Measurements from ENCODE around the gene BRD8. TPM values are rescaled to one million over a fixed set of nuclear protein-coding genes. Genes with fewer than 3 reads are reported as not detected.

The BRD8 gene
- total and polyA plus RNA-seq, 2 donors (not counting 3 experiments of a cell fraction or from before 2014, with no cell fraction given) = 38.2 to 73.7 TPM

GRCh38 chr5:138224712-138225111 lies 46.3 kb upstream of the BRD8 start:
- H3K9me3 ChIP-seq (replicated peaks; ENCODE audit: control insufficient read depth, insufficient read depth, low read length) = no peaks in the 10 kb centered on the region
- no peaks in the 10 kb centered on the region for H3K4me1 ChIP-seq (ENCODE audit: control insufficient read depth, extremely low read depth, insufficient read depth, low read length)
- ChIA-PET POLR2A (no interaction called here), CTCF (interaction anchor here (1.1 to 5.4 kb wide), 5 partner anchors 12 to 279 kb away, joined by 3 to 105 read pairs (median 8); partner anchors contain the start of gene KDM3B)
- no peaks in the 10 kb centered on the region for H3K27me3 ChIP-seq (ENCODE audit: control insufficient read depth in 2 of 2, insufficient read depth in 2 of 2, low read length in 2 of 2)
- BruUV-seq (replicated peaks) = no TSS peak
- H3K79me2 ChIP-seq (ENCODE audit: control insufficient read depth, insufficient read depth, low read length) = no peaks in the 10 kb centered on the region
- no peak overlapping the region for H2AFZ ChIP-seq (ENCODE audit: low read depth, low read length)
- dilution Hi-C loops (cut with MboI; ENCODE audit: extremely low pct_ligation_motif_present, low sequenced_read_pairs) (no loop called here), intact Hi-C loops (cut with micrococcal nuclease) (loop anchor here (5.0 kb wide), 2 partner anchors 113 to 128 kb away; partner anchors contain the start of genes FAM53C and KDM3B)
- H3K9me1 ChIP-seq (replicated peaks; ENCODE audit: control insufficient read depth, extremely low read depth, insufficient read depth, low read length) = no peaks in the 10 kb centered on the region
- H3K4me3 ChIP-seq (replicated peaks in 1 of 3; ENCODE audit: insufficient read depth in 1 of 3, low read depth in 1 of 3, low read length in 3 of 3) = no peak overlapping the region
- no peaks in the 10 kb centered on the region for H3K36me3 ChIP-seq (ENCODE audit: control insufficient read depth in 2 of 2, extremely low read depth in 1 of 2, insufficient read depth in 2 of 2, low read length in 2 of 2)
- H3K27ac ChIP-seq (ENCODE audit: insufficient read depth, low read depth, low read length) = no peak overlapping the region
- no peak for DNase-seq (ENCODE audit: low read depth, low spot score)
- no peak for FAIRE-seq
- H3K9ac ChIP-seq (replicated peaks; ENCODE audit: extremely low read depth, insufficient read depth, low read length) = no peak overlapping the region
- H4K20me1 ChIP-seq (replicated peaks; ENCODE audit: control insufficient read depth, extremely low read depth, insufficient read depth, low read length) = no peaks in the 10 kb centered on the region
- H3K4me2 ChIP-seq (ENCODE audit: insufficient read depth, low read length) = no peak overlapping the region
- TF ChIP-seq GATA2 (IDR thresholded peaks at IDR 0.05; ENCODE audit: insufficient read depth, insufficient read length, low read depth, low read length) (no peak), POLR2A (IDR thresholded peaks at IDR 0.05; ENCODE audit: low read depth, low read length) (no peak), FOS (IDR thresholded peaks at IDR 0.05; ENCODE audit: borderline replicate concordance, insufficient read depth, low read length) (no peak), CTCF (IDR thresholded peaks at IDR 0.05; ENCODE audit: extremely low read depth in 1 of 2, insufficient read depth in 1 of 2, low read depth in 1 of 2, low read length in 2 of 2) (no peak), EZH2 (IDR thresholded peaks at IDR 0.05; ENCODE audit: borderline replicate concordance, low read depth, low read length, severe bottlenecking) (no peak), MAX (IDR thresholded peaks at IDR 0.05; ENCODE audit: insufficient read depth, insufficient read length) (no peak), MYC (IDR thresholded peaks at IDR 0.05; ENCODE audit: low read depth, low read length) (no peak), JUN (IDR thresholded peaks at IDR 0.05; ENCODE audit: borderline replicate concordance, insufficient read depth, insufficient read length, low read depth) (no peak), POLR2AphosphoS5 (IDR thresholded peaks at IDR 0.05; ENCODE audit: insufficient read depth, low read depth, low read length) (no peak)

All from endothelial cell of umbilical vein (primary cell).